ENCODE measurements around the gene DHPS. TPM values are rescaled to one million over a fixed set of nuclear protein-coding genes. Genes with fewer than 3 reads are reported as not detected.

DHPS gene
- total RNA-seq (2012; rRNA removed) = 73.3 and 82.8 TPM in 2 replicates
- 85.0 and 88.6 TPM in 2 replicates for polyA plus RNA-seq (2012; rRNA removed)
- polyA plus RNA-seq (2012; cell fraction: cytosol; rRNA removed) = 101 and 107 TPM in 2 replicates
- 256 and 333 TPM in 2 replicates for polyA plus RNA-seq (2012; cell fraction: nucleus; rRNA removed; ENCODE audit: low replicate concordance)
- percentile 63 among the genes with signal in this experiment for Bru-seq, nascent RNA
- percentile 86 among the genes with signal in this experiment for BruChase-seq, experiment 1, labeled RNA remaining after a 6-hour chase
- BruChase-seq, experiment 2, labeled RNA remaining after a 2-hour chase = percentile 74 among the genes with signal in this experiment
- long read RNA-seq, transcript DHPS-201 (9 exons, 1,363 nt) = major isoform, 26 of 43 reads
- long read RNA-seq, partial matches to known transcripts = 2 of 43 reads
- long read RNA-seq, other reads (novel, unspliced or antisense) = 9 of 43 reads

DNA sequence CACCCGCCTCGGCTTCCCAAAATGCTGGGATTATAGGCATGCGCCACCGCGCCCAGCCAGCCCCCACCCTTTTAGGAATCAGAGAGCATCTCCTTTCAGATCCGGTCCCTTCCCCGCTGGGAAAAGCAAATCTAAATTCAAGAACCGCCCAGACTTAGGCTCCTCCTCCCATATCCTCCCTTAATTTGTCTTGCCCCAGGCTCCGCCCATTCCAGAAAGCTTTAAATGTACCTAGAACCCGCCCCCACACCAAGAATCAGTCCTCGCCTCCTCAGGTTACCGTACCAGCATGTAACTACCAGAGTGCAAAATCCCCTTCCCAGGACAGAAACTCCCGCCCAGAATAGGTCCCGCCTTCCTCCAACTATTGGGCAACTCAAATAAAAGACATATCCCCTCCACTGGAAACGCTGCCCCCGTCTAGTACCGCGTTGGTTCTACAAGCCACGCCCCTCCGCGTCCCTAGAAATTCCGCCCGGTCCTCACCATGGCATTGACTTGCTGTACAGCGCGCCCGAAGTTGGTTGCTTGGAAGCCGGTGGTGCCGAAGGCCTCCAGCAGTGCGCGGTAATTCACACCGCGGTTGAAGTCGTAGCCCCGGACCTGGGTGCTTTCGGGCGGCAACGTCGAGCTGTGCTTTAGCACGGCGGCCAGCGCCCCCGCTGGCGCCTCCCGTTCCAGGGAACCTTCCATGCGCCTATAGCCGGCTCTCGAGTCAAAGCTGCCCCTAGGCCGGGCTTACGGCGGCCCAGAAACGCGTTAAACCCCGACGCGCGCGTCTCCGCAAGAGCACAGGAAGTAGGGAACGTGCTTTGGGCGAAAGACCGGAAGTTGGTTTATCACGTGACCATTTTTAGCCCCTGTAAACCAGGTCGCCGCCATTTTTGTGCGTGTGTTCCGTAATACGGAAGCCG, at the start of gene DHPS:
Gene DHPS, minus strand, starts transcription at position 807 of the 914 bp plus-strand sequence. Its CDS starts 114 bp downstream, at position 693.
- Histone ChIP-seq H2AK9ac (replicated peaks; ENCODE audit: low read depth, low read length, poor library complexity) (peak within 1 kb of the TSS; percentile 99), H3K56ac (ENCODE audit: extremely low read depth, insufficient read depth, low read length) (peak within 1 kb of the TSS; percentile 59; the same call in 1 of the 2 replicates), H3K27ac (ENCODE audit: insufficient read depth, low read length) (peak within 1 kb of the TSS; percentile 61), H3K23ac (ENCODE audit: low read depth, low read length) (peak within 1 kb of the TSS; percentile 80), H2BK20ac (ENCODE audit: low read depth, low read length) (no peak within 1 kb of the TSS), H2BK5ac (ENCODE audit: low read depth, low read length, poor library complexity, severe bottlenecking) (peak within 1 kb of the TSS; percentile 65), H3K9me3 (ENCODE audit: control insufficient read depth, insufficient read depth, low read length) (no peaks in the 10 kb centered on the region), H3K79me1 (ENCODE audit: low read depth in 1 of 2, low read length in 2 of 2) (peaks cover 10 to 26% of the 10 kb centered on the region in 2 experiments; a peak in 3 of 4 replicates), H4K5ac (ENCODE audit: low read depth, low read length) (peak within 1 kb of the TSS; percentile 36), H3K18ac (ENCODE audit: low read depth, low read length) (no peak within 1 kb of the TSS; the same call in 1 of the 2 replicates), H3K4ac (ENCODE audit: low read depth, low read length) (peak within 1 kb of the TSS; percentile 88), H3K9ac (ENCODE audit: low read depth, low read length) (peak within 1 kb of the TSS; percentile 54), H2AFZ (replicated peaks; ENCODE audit: low read length, poor library complexity) (peak within 1 kb of the TSS; percentile 95), H3K9me1 (ENCODE audit: insufficient read depth, low read length) (peaks cover 7% of the 10 kb centered on the region; the same call in 1 of the 2 replicates), H3K4me2 (ENCODE audit: low read depth, low read length) (peak within 1 kb of the TSS; percentile 51), H4K20me1 (ENCODE audit: insufficient read depth, low read length) (peaks cover 9% of the 10 kb centered on the region), H2BK15ac (ENCODE audit: low read depth, low read length) (no peak within 1 kb of the TSS), H3K4me3 (ENCODE audit: insufficient read depth, low read depth, low read length) (peak within 1 kb of the TSS; percentile 67), H2BK120ac (ENCODE audit: low read depth, low read length) (peak within 1 kb of the TSS; percentile 24; the same call in 1 of the 2 replicates), H3K4me1 (ENCODE audit: control insufficient read depth, insufficient read depth, low read length) (no peaks in the 10 kb centered on the region), H3K14ac (replicated peaks; ENCODE audit: low read depth, low read length) (peak within 1 kb of the TSS; percentile 91), H4K8ac (ENCODE audit: low read depth in 2 of 2, low read length in 2 of 2) (peak within 1 kb of the TSS; percentile 55 to 88), H3K27me3 (ENCODE audit: control insufficient read depth, insufficient read depth, low read length) (no peaks in the 10 kb centered on the region), H2AK5ac (ENCODE audit: low read depth, low read length) (peak within 1 kb of the TSS; percentile 82; the same call in 1 of the 2 replicates), H4K91ac (ENCODE audit: insufficient read depth, low read depth, low read length) (peak within 1 kb of the TSS; percentile 74), H3K36me3 (ENCODE audit: control insufficient read depth, insufficient read depth, low read length) (peaks cover 27% of the 10 kb centered on the region)
- DNase-seq = peak; percentile 98
- ChIA-PET POLR2A (ENCODE audit: unreplicated experiment) (interaction anchor here (0.6 to 0.7 kb wide), 2 partner anchors 10 to 32 kb away, joined by 4 to 6 read pairs; no protein-coding TSS in a partner anchor), CTCF (no interaction called here)
- peak; percentile 91 for ATAC-seq (ENCODE audit: low read depth)
- TSS peak; percentile 68 for BruUV-seq (replicated peaks)
- in situ Hi-C loops (cut with MboI; ENCODE audit: low sequenced_read_pairs) = no loop called here
- intact Hi-C loops (cut with micrococcal nuclease) = no loop called here
- dilution Hi-C loops (cut with HindIII; ENCODE audit: low sequenced_read_pairs, unreplicated experiment) = no loop called here
- 1% methylated on average over 33 of the region's 68 CpGs; no CpG with 5 or more reads in 1 of the 2 experiments for WGBS, 2 experiments (ENCODE audit: extremely low coverage in 2 of 2, insufficient read length in 1 of 2)
- TF ChIP-seq BHLHE40 (IDR thresholded peaks at IDR 0.05; ENCODE audit: low read depth, low read length) = peak; percentile 79
- TF ChIP-seq RCOR1 (IDR thresholded peaks at IDR 0.05; ENCODE audit: insufficient replicate concordance, low read length) = no peak
- TF ChIP-seq, protein P1, sequence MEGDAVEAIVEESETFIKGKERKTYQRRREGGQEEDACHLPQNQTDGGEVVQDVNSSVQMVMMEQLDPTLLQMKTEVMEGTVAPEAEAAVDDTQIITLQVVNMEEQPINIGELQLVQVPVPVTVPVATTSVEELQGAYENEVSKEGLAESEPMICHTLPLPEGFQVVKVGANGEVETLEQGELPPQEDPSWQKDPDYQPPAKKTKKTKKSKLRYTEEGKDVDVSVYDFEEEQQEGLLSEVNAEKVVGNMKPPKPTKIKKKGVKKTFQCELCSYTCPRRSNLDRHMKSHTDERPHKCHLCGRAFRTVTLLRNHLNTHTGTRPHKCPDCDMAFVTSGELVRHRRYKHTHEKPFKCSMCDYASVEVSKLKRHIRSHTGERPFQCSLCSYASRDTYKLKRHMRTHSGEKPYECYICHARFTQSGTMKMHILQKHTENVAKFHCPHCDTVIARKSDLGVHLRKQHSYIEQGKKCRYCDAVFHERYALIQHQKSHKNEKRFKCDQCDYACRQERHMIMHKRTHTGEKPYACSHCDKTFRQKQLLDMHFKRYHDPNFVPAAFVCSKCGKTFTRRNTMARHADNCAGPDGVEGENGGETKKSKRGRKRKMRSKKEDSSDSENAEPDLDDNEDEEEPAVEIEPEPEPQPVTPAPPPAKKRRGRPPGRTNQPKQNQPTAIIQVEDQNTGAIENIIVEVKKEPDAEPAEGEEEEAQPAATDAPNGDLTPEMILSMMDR (conservative IDR thresholded peaks at IDR 0.05; ENCODE audit: low read depth, low read length) = no peak
- TF ChIP-seq RFX5 (IDR thresholded peaks at IDR 0.05; ENCODE audit: low read depth, low read length) = no peak
- TF ChIP-seq MXI1 (IDR thresholded peaks at IDR 0.05; ENCODE audit: borderline replicate concordance, low read depth, low read length) = peak; percentile 56
- no peak for TF ChIP-seq SMC3 (IDR thresholded peaks at IDR 0.05; ENCODE audit: low read depth, low read length)
- TF ChIP-seq NFE2L2 (IDR thresholded peaks at IDR 0.05; ENCODE audit: low read depth, low read length) = no peak
- TF ChIP-seq FOS (IDR thresholded peaks at IDR 0.05; ENCODE audit: low read depth, low read length) = no peak
- TF ChIP-seq MAZ (IDR thresholded peaks at IDR 0.05; ENCODE audit: borderline replicate concordance, low read depth, low read length) = no peak; the same call in 1 of the 2 replicates
- TF ChIP-seq, protein P2, sequence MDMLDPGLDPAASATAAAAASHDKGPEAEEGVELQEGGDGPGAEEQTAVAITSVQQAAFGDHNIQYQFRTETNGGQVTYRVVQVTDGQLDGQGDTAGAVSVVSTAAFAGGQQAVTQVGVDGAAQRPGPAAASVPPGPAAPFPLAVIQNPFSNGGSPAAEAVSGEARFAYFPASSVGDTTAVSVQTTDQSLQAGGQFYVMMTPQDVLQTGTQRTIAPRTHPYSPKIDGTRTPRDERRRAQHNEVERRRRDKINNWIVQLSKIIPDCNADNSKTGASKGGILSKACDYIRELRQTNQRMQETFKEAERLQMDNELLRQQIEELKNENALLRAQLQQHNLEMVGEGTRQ (IDR thresholded peaks at IDR 0.05; ENCODE audit: low read depth, low read length) = peak; percentile 96
- no peak for TF ChIP-seq CHD1 (IDR thresholded peaks at IDR 0.05; ENCODE audit: low read depth, low read length)
- TF ChIP-seq POLR2A (IDR thresholded peaks at IDR 0.05; ENCODE audit: low read depth, low read length) = peak; percentile 90
